GM19193 (cell line): Measurements from ENCODE around the gene DDX41.

Experiments
- POLR2A ChIP-seq: IDR thresholded peaks from 4 replicates; pipeline ENCODE4 v1.6.1; 2011; ENCODE audit not compliant: insufficient read depth, insufficient read length; ENCODE audit errors: extremely low read depth

DDX41 gene

DNA sequence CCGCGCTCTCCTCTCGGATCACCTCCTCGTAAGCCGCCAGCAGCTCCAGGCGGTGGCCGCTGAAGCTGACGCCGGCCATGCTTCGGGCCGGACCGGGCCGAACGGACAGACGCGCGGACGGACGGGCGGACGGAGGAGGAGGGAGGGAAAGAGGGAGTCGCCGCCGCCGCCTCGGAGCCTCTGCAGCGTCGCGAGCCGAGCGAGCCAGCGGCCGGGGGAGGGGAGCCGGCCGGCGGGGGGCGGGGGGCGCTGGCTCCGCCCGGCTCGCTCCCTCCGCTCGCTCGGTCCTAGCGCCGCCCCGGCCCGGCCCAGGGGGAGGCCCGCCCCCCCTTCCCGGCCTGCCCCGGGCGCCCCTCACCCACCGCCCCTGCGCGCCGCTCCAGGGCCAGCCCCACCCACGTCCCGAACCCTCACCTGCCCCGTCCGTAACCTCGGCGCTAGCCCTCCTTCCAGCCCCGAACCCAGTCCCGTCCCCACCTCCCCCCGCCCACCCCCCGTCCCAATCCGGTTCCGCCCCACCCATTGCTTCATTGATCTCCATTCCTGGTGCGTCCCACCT lies 43.2 kb downstream of the DDX41 start, which contains the start of gene DBN1:
TSS of gene DBN1 (minus strand) at position 192 of the 559 bp plus-strand sequence. CDS start at position 79, 113 bp downstream.
- no peak for TF ChIP-seq POLR2A

GRCh38 chr5:177472460-177473442 lies 44.0 kb downstream of the DDX41 start:
- TF ChIP-seq POLR2A, result peak; percentile 14

GRCh38 chr5:177471610-177472356 lies 45.0 kb downstream of the DDX41 start:
- TF ChIP-seq POLR2A, result no peak

- TF ChIP-seq POLR2A, result no peak
These were observed 45.8 kb downstream of the DDX41 start for GRCh38 chr5:177470759-177471536.

GRCh38 chr5:177469750-177470525 lies 46.8 kb downstream of the DDX41 start:
- no peak for TF ChIP-seq POLR2A

DNA sequence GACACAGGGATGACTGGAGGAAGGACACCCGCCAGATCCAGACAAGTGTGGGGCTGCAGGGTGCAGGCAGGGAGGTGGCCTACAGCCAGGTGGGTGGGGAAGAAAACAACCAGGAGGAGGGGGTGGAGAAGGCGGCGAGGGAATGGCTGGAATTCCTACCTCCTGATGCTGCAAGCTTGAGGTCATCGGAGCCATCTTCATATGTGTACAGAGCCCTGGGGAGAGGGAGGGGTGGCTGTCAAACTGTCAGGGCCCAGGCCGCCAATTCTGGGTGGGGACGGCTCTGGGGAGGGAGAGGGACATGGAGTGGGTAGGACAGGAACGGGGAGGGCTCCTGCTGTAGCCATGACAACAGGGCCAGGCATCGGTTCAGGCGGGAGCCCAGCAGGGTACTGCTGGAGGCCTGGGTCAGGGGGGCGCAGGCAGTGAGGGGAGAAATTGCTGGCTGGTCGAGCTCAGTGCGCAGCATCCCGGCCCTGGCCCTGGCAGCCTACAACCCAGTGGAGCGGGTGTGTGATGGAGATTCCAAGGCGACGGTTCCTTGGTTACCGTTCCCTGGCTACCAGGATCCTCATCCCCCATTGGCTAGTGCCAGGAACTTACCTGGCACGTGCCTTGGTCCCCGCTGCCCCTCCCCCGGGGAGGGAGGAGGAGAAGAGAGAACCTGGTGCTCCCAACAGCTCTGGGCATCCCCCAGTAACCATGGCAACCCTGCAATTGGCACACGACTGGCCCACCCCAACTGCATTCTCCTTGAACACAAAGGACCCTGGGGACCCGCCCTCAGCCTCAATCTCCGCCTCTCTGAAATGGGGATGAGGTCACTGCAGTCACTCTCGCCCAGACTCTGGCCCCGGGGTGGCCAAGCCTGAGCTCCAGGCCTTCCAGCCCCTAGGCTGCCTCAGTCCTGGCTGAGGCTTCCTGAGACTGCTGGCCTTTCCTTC lies 47.8 kb downstream of the DDX41 start:
- TF ChIP-seq POLR2A, result no peak

GRCh38 chr5:177468329-177468684 lies 48.5 kb downstream of the DDX41 start:
- no peak for TF ChIP-seq POLR2A

DNA sequence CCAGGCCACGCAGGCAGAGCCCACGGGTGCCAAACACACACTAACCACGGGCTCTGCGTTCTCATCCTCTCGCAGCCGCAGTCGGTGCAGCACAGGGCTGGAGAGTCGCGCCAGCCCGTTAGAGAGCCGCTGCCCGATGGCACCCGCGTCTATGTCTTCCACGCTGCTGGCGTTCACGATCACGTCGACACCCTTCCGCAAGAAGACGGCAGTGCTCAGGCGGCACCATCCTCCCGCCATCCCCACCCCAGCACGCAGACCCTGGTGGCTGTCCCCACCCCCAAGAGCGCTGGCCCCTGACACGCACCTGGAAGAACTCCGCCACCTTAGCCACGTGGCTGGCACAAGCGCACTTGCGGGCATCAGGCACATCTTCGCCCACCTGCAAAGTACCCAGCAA lies 49.3 kb downstream of the DDX41 start:
- TF ChIP-seq POLR2A, result no peak

DNA sequence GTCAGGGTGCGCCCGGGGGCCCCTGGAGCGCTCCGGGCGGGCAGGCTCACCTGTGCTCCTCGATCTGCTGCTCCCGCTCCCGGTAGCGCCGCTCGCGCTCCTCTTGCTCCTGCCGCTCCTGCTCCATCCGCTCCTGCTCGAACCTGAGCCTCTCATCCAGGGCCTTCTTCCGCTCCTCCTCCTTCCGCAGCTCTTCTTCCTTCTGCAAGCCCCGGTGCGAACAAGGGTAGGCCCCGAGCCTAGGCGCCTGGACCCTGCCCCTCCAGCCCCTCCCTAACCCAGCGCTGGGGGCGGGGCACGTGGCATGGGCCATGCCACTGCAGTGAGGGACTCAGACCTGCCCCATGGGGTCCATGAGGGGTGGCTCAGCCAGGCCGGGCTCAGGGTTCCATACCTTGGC lies 49.9 kb downstream of the DDX41 start:
- no peak for TF ChIP-seq POLR2A

DNA sequence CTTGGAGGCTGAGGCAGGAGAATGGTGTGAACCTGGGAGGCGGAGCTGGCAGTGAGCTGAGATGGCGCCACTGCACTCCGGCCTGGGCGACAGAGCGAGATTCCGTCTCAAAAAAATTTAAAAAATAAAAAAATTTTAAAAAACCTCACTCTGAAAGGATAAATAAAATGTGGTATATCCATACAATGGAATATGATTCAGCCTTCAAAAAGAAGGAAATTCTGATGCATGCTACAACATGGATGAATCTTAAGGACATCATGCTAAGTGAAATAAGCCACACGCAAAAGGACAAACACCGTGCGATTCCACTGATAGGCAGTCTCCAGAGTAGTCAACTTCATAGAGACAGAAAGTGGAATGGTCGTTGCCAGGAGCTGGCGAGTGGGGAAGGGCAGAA lies 51.7 kb downstream of the DDX41 start:
- TF ChIP-seq POLR2A, result no peak

GRCh38 chr5:177462021-177462670 lies 54.6 kb downstream of the DDX41 start:
- TF ChIP-seq POLR2A, result no peak
